Thoracic aorta (tissue), 2 donors: ENCODE data around the gene GOLGA3. TPM values are rescaled to one million over a fixed set of nuclear protein-coding genes. Genes with fewer than 3 reads are reported as not detected.

Experiments used
- ATAC-seq: fragments of 150-250 bp; one replicate; pipeline ENCODE4 v1.8.0; 2017; ENCODE audit warnings: low read depth; ENCODE audit not compliant: insufficient number of reproducible peaks, low FRiP score
- DNase-seq: peaks from one replicate; pipeline ENCODE4 v3.0.0-alpha.2; 2020; ENCODE audit warnings: low spot score
- H3K27ac ChIP-seq, 2 donors: fragments of 200-600 bp; sonication (generic); 1 replicate in 1 of 2; 2 replicates in 1 of 2; pipeline ENCODE4 v1.5.1; 2016; ENCODE audit warnings: mild to moderate bottlenecking in 2 of 2, moderate library complexity in 2 of 2
- H3K27me3 ChIP-seq: fragments of 200-600 bp; sonication (generic); replicated peaks from 2 replicates; pipeline ENCODE4 v1.6.0; 2016; ENCODE audit warnings: mild to moderate bottlenecking; ENCODE audit not compliant: insufficient read depth
- H3K36me3 ChIP-seq: fragments of 200-600 bp; sonication (generic); one replicate; pipeline ENCODE4 v1.5.1; 2016
- H3K4me1 ChIP-seq, 2 donors: fragments of 200-600 bp; sonication (generic); 1 replicate in 1 of 2; 2 replicates in 1 of 2; pipeline versions ENCODE4 v1.5.1 to v1.6.0; 2016; ENCODE audit warnings: low read depth in 2 of 2, mild to moderate bottlenecking in 1 of 2; ENCODE audit not compliant: control insufficient read depth in 1 of 2
- H3K4me3 ChIP-seq: fragments of 200-600 bp; sonication (generic); 2 replicates; pipeline ENCODE4 v1.5.1; 2016; ENCODE audit warnings: mild to moderate bottlenecking
- H3K9me3 ChIP-seq: fragments of 200-600 bp; sonication (generic); 2 replicates; pipeline ENCODE4 v1.5.1; 2016
- CTCF ChIP-seq: fragments of 200-600 bp; sonication (generic); IDR thresholded peaks from one replicate; pipeline ENCODE4 v1.5.1; 2019; ENCODE audit warnings: antibody characterized with exemption
- total RNA-seq, 2 donors: library from RNA; depleted of rRNA; stranded (reverse); fragments of >200 nt; gene quantifications; one replicate each; pipeline versions ENCODE4 v1.1.0 to v1.2.3, GENCODE V29; 2016

GOLGA3 gene
- total RNA-seq, 2 donors from 2014 or later: 125 to 137 TPM

- ATAC-seq: no peak
- Histone ChIP-seq H3K9me3 (no peaks in the 10 kb centered on the region), H3K4me3 (no peak overlapping the region), H3K36me3 (peaks cover 74% of the 10 kb centered on the region), H3K4me1 (peaks cover 0 to 5% of the 10 kb centered on the region in 2 donors), H3K27me3 (no peaks in the 10 kb centered on the region), H3K27ac (no peak overlapping the region)
- no peak for TF ChIP-seq CTCF
- DNase-seq: no peak
Measured at GRCh38 chr12:132775502-132776229, 53.0 kb downstream of the GOLGA3 start.

- Histone ChIP-seq H3K4me1 (peaks cover 0 to 5% of the 10 kb centered on the region in 2 donors), H3K27me3 (no peaks in the 10 kb centered on the region), H3K9me3 (no peaks in the 10 kb centered on the region), H3K27ac (no peak overlapping the region), H3K36me3 (peaks cover 65% of the 10 kb centered on the region), H3K4me3 (no peak overlapping the region)
- TF ChIP-seq CTCF: no peak
- ATAC-seq (no peak), DNase-seq (no peak)
Measured at GRCh38 chr12:132774646-132775275, 53.9 kb downstream of the GOLGA3 start.

GRCh38 chr12:132774159-132774558 lies 54.5 kb downstream of the GOLGA3 start:
- Histone ChIP-seq H3K27ac (no peak overlapping the region), H3K27me3 (no peaks in the 10 kb centered on the region), H3K9me3 (no peaks in the 10 kb centered on the region), H3K4me3 (no peak overlapping the region), H3K4me1 (peaks cover 0 to 5% of the 10 kb centered on the region in 2 donors), H3K36me3 (peaks cover 61% of the 10 kb centered on the region)
- DNase-seq (no peak), ATAC-seq (no peak)
- TF ChIP-seq CTCF: no peak

DNA sequence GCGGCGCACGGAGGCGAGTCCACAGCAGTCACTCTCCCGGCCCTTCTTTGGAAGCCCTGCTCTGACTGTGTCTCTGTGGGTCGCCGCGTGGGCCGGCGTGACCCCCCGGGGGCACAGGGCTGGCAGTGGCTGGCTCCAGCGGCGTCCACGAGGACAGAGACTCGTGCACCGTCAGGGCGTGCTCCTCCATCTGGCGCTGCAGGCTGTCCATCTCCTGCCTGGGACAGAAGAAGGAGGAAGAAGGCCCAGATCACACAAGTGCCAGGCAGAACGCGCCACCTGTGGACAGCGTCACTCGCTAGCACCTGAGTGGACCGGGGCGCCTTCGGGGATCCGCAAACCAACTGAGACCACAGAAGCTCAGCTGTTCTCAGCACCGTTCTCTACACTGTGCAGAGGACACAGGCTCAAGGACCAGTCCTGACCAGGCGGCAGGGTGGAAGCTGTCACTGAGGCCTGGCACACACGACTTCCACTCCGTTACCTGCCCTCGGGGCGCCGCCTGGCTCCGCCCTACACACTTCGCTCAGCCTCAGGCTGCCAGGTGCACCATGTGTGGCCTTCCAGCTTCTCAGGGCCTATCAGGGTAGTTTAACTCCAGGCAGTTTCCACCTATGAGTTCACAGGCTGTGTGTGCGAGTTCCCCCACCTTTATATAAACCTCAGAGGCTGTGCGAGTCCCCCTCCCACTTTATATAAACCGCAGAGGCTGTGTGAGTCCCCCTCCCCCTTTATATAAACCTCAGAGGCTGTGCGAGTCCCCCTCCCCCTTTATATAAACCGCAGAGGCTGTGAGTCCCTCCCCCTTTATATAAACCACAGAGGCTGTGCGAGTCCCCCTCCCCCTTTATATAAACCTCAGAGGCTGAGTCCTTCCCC lies 55.4 kb downstream of the GOLGA3 start:
- no peak for DNase-seq
- ATAC-seq: no peak
- no peak overlapping the region for H3K27ac ChIP-seq
- no peaks in the 10 kb centered on the region for H3K27me3 ChIP-seq
- no peak for TF ChIP-seq CTCF
- peaks cover 58% of the 10 kb centered on the region for H3K36me3 ChIP-seq
- no peak overlapping the region for H3K4me3 ChIP-seq
- H3K4me1 ChIP-seq: peaks cover 0 to 5% of the 10 kb centered on the region in 2 donors
- no peaks in the 10 kb centered on the region for H3K9me3 ChIP-seq

GRCh38 chr12:132772606-132773005 lies 56.1 kb downstream of the GOLGA3 start:
- no peak overlapping the region for H3K4me3 ChIP-seq
- ATAC-seq (no peak), DNase-seq (no peak)
- H3K9me3 ChIP-seq: no peaks in the 10 kb centered on the region
- H3K27ac ChIP-seq: no peak overlapping the region
- no peaks in the 10 kb centered on the region for H3K27me3 ChIP-seq
- H3K4me1 ChIP-seq: peaks cover 0 to 5% of the 10 kb centered on the region in 2 donors
- TF ChIP-seq CTCF: no peak
- H3K36me3 ChIP-seq: peaks cover 52% of the 10 kb centered on the region
